Measurements from ENCODE around the gene PRPF19. TPM values are rescaled to one million over a fixed set of nuclear protein-coding genes. Genes with fewer than 3 reads are reported as not detected.

The PRPF19 gene
- total and polyA plus RNA-seq, 2 of the 13 experiments (the other 11 are each of a cell fraction or from before 2014, with no cell fraction given), result 27.4 to 91.1 TPM

GRCh38 chr11:60899046-60899936 is 7.1 kb downstream of the PRPF19 start:
- H4K20me1 ChIP-seq (ENCODE audit: insufficient read depth, low read length), result peaks cover 9% of the 10 kb centered on the region
- intact Hi-C loops (cut with micrococcal nuclease; ENCODE audit: unreplicated experiment), result loop anchor here (1.0 kb wide), 2 partner anchors 68 to 274 kb away; no protein-coding TSS in a partner anchor
- peak; percentile 56 for DNase-seq (ENCODE audit: low spot score)
- peak; percentile 86 for TF ChIP-seq CTCF (CRISPR knock-in tag; IDR thresholded peaks at IDR 0.05)
- TF ChIP-seq GTF2F1 (IDR thresholded peaks at IDR 0.05; ENCODE audit: low read length), result no peak
- TF ChIP-seq ZNF615 (CRISPR knock-in tag; IDR thresholded peaks at IDR 0.05; ENCODE audit: borderline replicate concordance), result no peak
- peak; percentile 24 for TF ChIP-seq TEAD3 (CRISPR knock-in tag; optimal IDR thresholded peaks at IDR 0.05; ENCODE audit: borderline replicate concordance)
- no peak for TF ChIP-seq NR2C2 (CRISPR knock-in tag; IDR thresholded peaks at IDR 0.05; ENCODE audit: borderline replicate concordance)
- no peak for TF ChIP-seq TCF12 (IDR thresholded peaks at IDR 0.05)
- no peak for TF ChIP-seq TCF12 (CRISPR knock-in tag; IDR thresholded peaks at IDR 0.05)
- no peak for TF ChIP-seq KAT8 (CRISPR knock-in tag; IDR thresholded peaks at IDR 0.05)
- TF ChIP-seq ZNF781 (CRISPR knock-in tag; IDR thresholded peaks at IDR 0.05; ENCODE audit: borderline replicate concordance, not compliant biosample characterization), result no peak
- TF ChIP-seq EEA1 (CRISPR knock-in tag; IDR thresholded peaks at IDR 0.05; ENCODE audit: borderline replicate concordance), result no peak
- TF ChIP-seq RAD21 (CRISPR knock-in tag; IDR thresholded peaks at IDR 0.05), result peak; percentile 51
- TF ChIP-seq ZBTB7A (CRISPR knock-in tag; IDR thresholded peaks at IDR 0.05), result no peak
- peak; percentile 52; the same call in 1 of the 2 replicates for TF ChIP-seq NFE2 (CRISPR knock-in tag; IDR thresholded peaks at IDR 0.05)
- 0 out of 4 replicates have a peak, but pooled peaks of 1 of the 2 experiments have one; percentile 22 for TF ChIP-seq POLR2A (IDR thresholded peaks at IDR 0.05; ENCODE audit: insufficient read depth in 1 of 2, low read depth in 2 of 2, low read length in 2 of 2)
- 0 out of 2 replicates have a peak, but pooled peaks have one; percentile 5 for TF ChIP-seq MAFF (IDR thresholded peaks at IDR 0.05; ENCODE audit: low read depth, low read length)
- TF ChIP-seq SMC3 (IDR thresholded peaks at IDR 0.05; ENCODE audit: low read length), result peak; percentile 82
- TF ChIP-seq STAG1 (CRISPR knock-in tag; IDR thresholded peaks at IDR 0.05), result peak; percentile 71
- TF ChIP-seq, protein P1, sequence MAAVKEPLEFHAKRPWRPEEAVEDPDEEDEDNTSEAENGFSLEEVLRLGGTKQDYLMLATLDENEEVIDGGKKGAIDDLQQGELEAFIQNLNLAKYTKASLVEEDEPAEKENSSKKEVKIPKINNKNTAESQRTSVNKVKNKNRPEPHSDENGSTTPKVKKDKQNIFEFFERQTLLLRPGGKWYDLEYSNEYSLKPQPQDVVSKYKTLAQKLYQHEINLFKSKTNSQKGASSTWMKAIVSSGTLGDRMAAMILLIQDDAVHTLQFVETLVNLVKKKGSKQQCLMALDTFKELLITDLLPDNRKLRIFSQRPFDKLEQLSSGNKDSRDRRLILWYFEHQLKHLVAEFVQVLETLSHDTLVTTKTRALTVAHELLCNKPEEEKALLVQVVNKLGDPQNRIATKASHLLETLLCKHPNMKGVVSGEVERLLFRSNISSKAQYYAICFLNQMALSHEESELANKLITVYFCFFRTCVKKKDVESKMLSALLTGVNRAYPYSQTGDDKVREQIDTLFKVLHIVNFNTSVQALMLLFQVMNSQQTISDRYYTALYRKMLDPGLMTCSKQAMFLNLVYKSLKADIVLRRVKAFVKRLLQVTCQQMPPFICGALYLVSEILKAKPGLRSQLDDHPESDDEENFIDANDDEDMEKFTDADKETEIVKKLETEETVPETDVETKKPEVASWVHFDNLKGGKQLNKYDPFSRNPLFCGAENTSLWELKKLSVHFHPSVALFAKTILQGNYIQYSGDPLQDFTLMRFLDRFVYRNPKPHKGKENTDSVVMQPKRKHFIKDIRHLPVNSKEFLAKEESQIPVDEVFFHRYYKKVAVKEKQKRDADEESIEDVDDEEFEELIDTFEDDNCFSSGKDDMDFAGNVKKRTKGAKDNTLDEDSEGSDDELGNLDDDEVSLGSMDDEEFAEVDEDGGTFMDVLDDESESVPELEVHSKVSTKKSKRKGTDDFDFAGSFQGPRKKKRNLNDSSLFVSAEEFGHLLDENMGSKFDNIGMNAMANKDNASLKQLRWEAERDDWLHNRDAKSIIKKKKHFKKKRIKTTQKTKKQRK (IDR thresholded peaks at IDR 0.05; ENCODE audit: low read length), result no peak
- no peak for TF ChIP-seq TCF7L2 (IDR thresholded peaks at IDR 0.05; ENCODE audit: low read depth, low read length)
- peak; percentile 7; the same call in 1 of the 2 replicates for TF ChIP-seq RXRB (CRISPR knock-in tag; IDR thresholded peaks at IDR 0.05; ENCODE audit: borderline replicate concordance)
- TF ChIP-seq HNF4A (CRISPR knock-in tag; IDR thresholded peaks at IDR 0.05), result no peak

More at GRCh38 chr11:60899046-60899936, 7.1 kb downstream of the PRPF19 start:
- peaks cover 16% of the 10 kb centered on the region for H3K79me2 ChIP-seq (ENCODE audit: insufficient read depth, low read length)
- 68% methylated on average over 12 of the region's 12 CpGs for WGBS (ENCODE audit: low lambda C conversion rate)
- no peak overlapping the region for H3K4me2 ChIP-seq (ENCODE audit: low read depth, low read length)
- peaks cover 43 to 87% of the 10 kb centered on the region in 2 experiments for H3K36me3 ChIP-seq (replicated peaks in 1 of 2; ENCODE audit: control insufficient read depth in 1 of 2, insufficient read depth in 2 of 2, low read length in 2 of 2)
- in situ Hi-C loops (cut with HindIII; ENCODE audit: extremely low pct_ligation_motif_present, low pct_unique_long_range_greater_than_20kb), result no loop called here
- CTCF ChIA-PET (ENCODE audit: low intra/inter-chr PET ratio, low total read pairs), result interaction anchor here (1.1 to 2.9 kb wide), 3 partner anchors 11 to 124 kb away, joined by 4 to 20 read pairs (median 7); no protein-coding TSS in a partner anchor
- POLR2A ChIA-PET, result interaction anchor here (1.4 kb wide), 1 partner anchor 12 kb away, joined by 8 read pairs; no protein-coding TSS in a partner anchor
- FAIRE-seq (peak; percentile 85), ATAC-seq (peak; percentile 83)
- no peaks in the 10 kb centered on the region for H3K9me3 ChIP-seq (ENCODE audit: low read length)
- H3K27ac ChIP-seq (ENCODE audit: extremely low read length, insufficient read depth, low read length), result no peak overlapping the region
- H3K4me3 ChIP-seq (replicated peaks in 1 of 3; ENCODE audit: insufficient read depth in 1 of 3, low read depth in 2 of 3, low read length in 3 of 3), result no peak overlapping the region
- no peak overlapping the region for H3K9ac ChIP-seq (ENCODE audit: insufficient read depth, low read depth, low read length)
- BruUV-seq (replicated peaks), result no TSS peak
- H3K4me1 ChIP-seq (ENCODE audit: insufficient read depth, low read length), result peaks cover 8% of the 10 kb centered on the region
- H3K27me3 ChIP-seq (ENCODE audit: control insufficient read depth in 1 of 2, insufficient read depth in 2 of 2, low read length in 2 of 2), result no peaks in the 10 kb centered on the region
- H2AFZ ChIP-seq (ENCODE audit: low read length), result no peak overlapping the region

Measured in HepG2 (cell line).